Heart right ventricle (tissue), 16 donors: ENCODE measurements around the gene HCAR1. TPM values are rescaled to one million over a fixed set of nuclear protein-coding genes. Genes with fewer than 3 reads are reported as not detected.
"Not testable (repeated sequence)": the region's sequence is repeated elsewhere in the genome, so short reads cannot be mapped to it uniquely, and the experiment has no call there.

Experiments
- ATAC-seq, 8 donors: fragments of 200-7000 bp; cut with Tn5 transposase; one replicate each; pipeline ENCODE4 v1.9.1; 2020; ENCODE audit warnings: mild to moderate bottlenecking in 8 of 8, moderate library complexity in 8 of 8, moderate number of reproducible peaks in 1 of 8
- DNase-seq, 2 donors: peaks; one replicate each; pipeline ENCODE4 v3.0.0-alpha.2; 2020
- H3K27ac ChIP-seq, 10 donors: fragments of 200-600 bp; sonication (generic) in 2 of 10; one replicate each; pipeline versions ENCODE4 v1.5.0 to v1.8.0; 2020 to 2022; ENCODE audit warnings: mild to moderate bottlenecking in 3 of 10
- H3K27me3 ChIP-seq, 7 donors: fragments of 200-600 bp; one replicate each; pipeline ENCODE4 v1.8.0; 2021 to 2022; ENCODE audit warnings: mild to moderate bottlenecking in 2 of 7
- H3K36me3 ChIP-seq, 9 donors: fragments of 200-600 bp; sonication (generic) in 1 of 9; one replicate each; pipeline versions ENCODE4 v1.5.0 to v1.8.0; 2020 to 2022; ENCODE audit warnings: mild to moderate bottlenecking in 2 of 9
- H3K4me1 ChIP-seq, 9 donors: fragments of 200-600 bp; sonication (generic) in 1 of 9; one replicate each; pipeline versions ENCODE4 v1.5.0 to v1.8.0; 2020 to 2022; ENCODE audit warnings: mild to moderate bottlenecking in 4 of 9
- H3K4me3 ChIP-seq, 10 donors: fragments of 200-600 bp; sonication (generic) in 2 of 10; one replicate each; pipeline versions ENCODE4 v1.5.0 to v1.8.0; 2020 to 2022; ENCODE audit warnings: mild to moderate bottlenecking in 7 of 10, moderate library complexity in 2 of 10
- H3K9me3 ChIP-seq, 11 donors: fragments of 200-600 bp in 10 of 11; sonication (generic) in 2 of 11; one replicate each; pipeline versions ENCODE4 v1.5.0 to v1.8.0; 2013 to 2022; ENCODE audit warnings: mild to moderate bottlenecking in 2 of 11, control low read depth in 1 of 11, moderate library complexity in 1 of 11
- CTCF ChIP-seq, 9 donors: fragments of 200-600 bp; sonication (generic) in 2 of 9; IDR thresholded peaks; one replicate each; pipeline versions ENCODE4 v1.5.0 to v1.8.0; 2021 to 2022; ENCODE audit warnings: antibody characterized with exemption in 9 of 9, mild to moderate bottlenecking in 5 of 9, moderate library complexity in 1 of 9
- WGBS, 2 donors: extraction: QIAGEN DNeasy Blood & Tissue Kit; methylation state at CpG; one replicate each; pipeline ENCODE4 v1.1.7; 2013; ENCODE audit warnings: inconsistent platforms in 1 of 2; 5-methylcytosine and 5-hydroxymethylcytosine counted together
- intact Hi-C, 10 donors: fragments of 100-400 bp; cut with DNase I; formaldehyde crosslinking; loops; one replicate each; pipeline versions ENCODE4 v1.11.1 to v1.14.2; 2022
- polyA plus RNA-seq, 2 donors: library from polyadenylated mRNA; stranded (reverse); fragments of 200-250 nt; gene quantifications; one replicate each; pipeline ENCODE4 v1.2.3, GENCODE V29; 2013
- total RNA-seq, 10 donors: library from RNA; stranded (reverse); fragmentation: NEBNext Ultra II Directional in 3 of 10; extraction: Animal tissue kit (Norgen Biotek cat#: 25700) in 3 of 10; gene quantifications; one replicate each; pipeline versions ENCODE4 v1.2.1 to v1.2.4, GENCODE V29; 2021 to 2023
- donor health status: Arrhythmogenic right ventricular cardiomyopathy.
- donor health status: ischemic (EF 13 %, LVEDD 7.1; RV severe dilation, severe dysfunction).
- donor health status: healthy with polysubstance abuse.
- donor health status: DM: no; HTN: yes; CAD: no.
- donor health status: DM: no; HTN: no; CAD: no.
- donor health status: ischemic (EF 25% LVEDD 6.9; RV normal size, moderate dysfunction).
- donor health status: ischemic (EF 25% LVEDD 5.7; RV mildly dilated, moderate dysfunction).
- donor health status: healthy.
- donor health status: DM: yes; HTN: yes; CAD: no.
- donor health status: Ischemic cardiomyopathy.
- donor health status: ischemic (EF 35%, LVEDD 5.7; RV mildly dilated, moderate dysfunction).
- donor health status: nonischemic (EF 11% LVEDD 7.7; RV severe dilation, severe dysfunction).
- donor health status: DM: yes; HTN: yes; CAD: no.
- donor health status: PGD.
- donor health status: ischemic (EF 29% LVEDD 5.4; RV normal size, mild dysfunction).
- donor health status: nonischemic (EF 23%, LVEDD 6.1; RV moderate dilation, normal function).

The HCAR1 gene
- total and polyA plus RNA-seq, 12 donors = 0.04 to 0.28 (median 0.08) TPM; not detected in 3

GRCh38 chr12:122752464-122753318, 22.0 kb upstream of the HCAR1 start, which contains the start of gene DENR:
Gene DENR, plus strand, starts transcription at chr12:122752824. Its CDS starts 878 bp downstream, at chr12:122753702.
- Histone ChIP-seq H3K27ac (peak within 1 kb of the TSS; percentile 62 to 94 (median 90)), H3K36me3 (peaks cover 0 to 41% (median 13%) of the 10 kb centered on the region in 9 donors), H3K4me1 (peaks cover 0 to 24% (median 16%) of the 10 kb centered on the region in 9 donors), H3K4me3 (peak within 1 kb of the TSS; percentile 36 to 100 (median 92)), H3K9me3 (no peaks in the 10 kb centered on the region), H3K27me3 (no peaks in the 10 kb centered on the region)
- TF ChIP-seq CTCF (IDR thresholded peaks at IDR 0.05) = peak; percentile 21 to 95 (median 81)
- 0 to 1% methylated on average over 70 to 73 of the region's 73 CpGs for WGBS, 2 donors
- peak; percentile 97 to 99 for DNase-seq
- intact Hi-C loops = loop anchor here in 9 of 10 donors (1.0 to 10.0 kb wide), 6 partner anchors 114 to 228 kb away; partner anchors contain the start of genes KNTC1 (in 5 of the 9) and RSRC2 (in 5 of the 9)
- ATAC-seq = peak; percentile 98 to 99 (median 99)

- H3K27me3 ChIP-seq, H3K4me3 ChIP-seq, H3K9me3 ChIP-seq, H3K27ac ChIP-seq, DNase-seq, ATAC-seq: not testable (repeated sequence)
- Histone ChIP-seq H3K4me1 (peaks cover 0 to 24% (median 16%) of the 10 kb centered on the region in 9 donors), H3K36me3 (peaks cover 0 to 23% (median 5%) of the 10 kb centered on the region in 9 donors)
- 71 to 72% methylated on average over 17 of the region's 17 CpGs for WGBS, 2 donors
- intact Hi-C loops = loop anchor here in 7 of 10 donors (5.0 to 10.0 kb wide), 2 partner anchors 114 to 226 kb away; partner anchors contain the start of genes KNTC1 (in 4 of the 7) and RSRC2 (in 4 of the 7)
Observed at GRCh38 chr12:122750781-122751515, 20.3 kb upstream of the HCAR1 start.

GRCh38 chr12:122749569-122750332, 19.1 kb upstream of the HCAR1 start:
- peaks cover 0 to 12% (median 5%) of the 10 kb centered on the region in 9 donors for H3K36me3 ChIP-seq
- no peak overlapping the region for H3K4me3 ChIP-seq
- no peaks in the 10 kb centered on the region for H3K27me3 ChIP-seq
- WGBS, 2 donors = 78 to 82% methylated on average over 6 of the region's 6 CpGs
- no peak for ATAC-seq
- peaks cover 0 to 24% (median 16%) of the 10 kb centered on the region in 9 donors for H3K4me1 ChIP-seq
- no peak overlapping the region for H3K27ac ChIP-seq
- H3K9me3 ChIP-seq = no peaks in the 10 kb centered on the region
- DNase-seq = no peak
- no peak for TF ChIP-seq CTCF (IDR thresholded peaks at IDR 0.05)
- intact Hi-C loops = loop anchor here in 8 of 10 donors (1.0 to 10.0 kb wide), 4 partner anchors 102 to 225 kb away; partner anchors contain the start of genes KNTC1 (in 4 of the 8) and RSRC2 (in 4 of the 8)
